ENCODE results near the gene CARD14. TPM values are rescaled to one million over a fixed set of nuclear protein-coding genes. Genes with fewer than 3 reads are reported as not detected.

Gene CARD14
- total RNA-seq, 2 donors from 2014 or later: 0.29 to 0.54 TPM

- Histone ChIP-seq H3K4me1 (no peaks in the 10 kb centered on the region), H3K27me3 (peaks cover 4% of the 10 kb centered on the region), H3K4me3 (no peak overlapping the region), H3K9ac (ENCODE audit: low read depth in 2 of 2, low read length in 2 of 2) (no peak overlapping the region), H3K27ac (no peak overlapping the region), H3K36me3 (no peaks in the 10 kb centered on the region), H3K9me3 (no peaks in the 10 kb centered on the region)
- intact Hi-C loops (cut with DNase I): no loop called here
- TF ChIP-seq CTCF (IDR thresholded peaks at IDR 0.05): no peak
- DNase-seq: no peak
These were observed 11.6 kb downstream of the CARD14 start for GRCh38 chr17:80181431-80181830.

GRCh38 chr17:80182118-80182844 is 12.5 kb downstream of the CARD14 start:
- Histone ChIP-seq H3K27ac (no peak overlapping the region), H3K9me3 (no peaks in the 10 kb centered on the region), H3K27me3 (peaks cover 4% of the 10 kb centered on the region), H3K36me3 (no peaks in the 10 kb centered on the region), H3K9ac (ENCODE audit: low read depth in 2 of 2, low read length in 2 of 2) (no peak overlapping the region), H3K4me3 (no peak overlapping the region), H3K4me1 (no peaks in the 10 kb centered on the region)
- TF ChIP-seq CTCF (IDR thresholded peaks at IDR 0.05): no peak
- no peak for DNase-seq
- intact Hi-C loops (cut with DNase I): no loop called here

GRCh38 chr17:80182845-80183223 is 13.0 kb downstream of the CARD14 start:
- no peak for TF ChIP-seq CTCF (IDR thresholded peaks at IDR 0.05)
- intact Hi-C loops (cut with DNase I): no loop called here
- no peak overlapping the region for H3K4me3 ChIP-seq
- DNase-seq: no peak
- H3K27me3 ChIP-seq: peaks cover 4% of the 10 kb centered on the region
- H3K36me3 ChIP-seq: no peaks in the 10 kb centered on the region
- H3K9me3 ChIP-seq: no peaks in the 10 kb centered on the region
- no peak overlapping the region for H3K9ac ChIP-seq (ENCODE audit: low read depth in 2 of 2, low read length in 2 of 2)
- H3K27ac ChIP-seq: no peak overlapping the region
- H3K4me1 ChIP-seq: no peaks in the 10 kb centered on the region

- H3K27ac ChIP-seq: no peak overlapping the region
- H3K9ac ChIP-seq (ENCODE audit: low read depth in 2 of 2, low read length in 2 of 2): no peak overlapping the region
- H3K27me3 ChIP-seq: peaks cover 4% of the 10 kb centered on the region
- H3K4me1 ChIP-seq: no peaks in the 10 kb centered on the region
- no peak for DNase-seq
- no peak overlapping the region for H3K4me3 ChIP-seq
- intact Hi-C loops (cut with DNase I): no loop called here
- H3K36me3 ChIP-seq: no peaks in the 10 kb centered on the region
- TF ChIP-seq CTCF (IDR thresholded peaks at IDR 0.05): no peak
- H3K9me3 ChIP-seq: no peaks in the 10 kb centered on the region
These were observed 14.0 kb downstream of the CARD14 start for GRCh38 chr17:80183581-80184422.

GRCh38 chr17:80184423-80184714 is 14.5 kb downstream of the CARD14 start:
- Histone ChIP-seq H3K9ac (ENCODE audit: low read depth in 2 of 2, low read length in 2 of 2) (no peak overlapping the region), H3K27me3 (peaks cover 4% of the 10 kb centered on the region), H3K27ac (no peak overlapping the region), H3K9me3 (no peaks in the 10 kb centered on the region), H3K4me1 (no peaks in the 10 kb centered on the region), H3K36me3 (no peaks in the 10 kb centered on the region), H3K4me3 (no peak overlapping the region)
- no peak for TF ChIP-seq CTCF (IDR thresholded peaks at IDR 0.05)
- intact Hi-C loops (cut with DNase I): no loop called here
- no peak for DNase-seq
